Epidermal melanocyte (primary cell): ENCODE data around the gene FBXO15.

Source experiments
- DNase-seq: peaks from one replicate; pipeline ENCODE4 v3.0.0; 2011; ENCODE audit warnings: low spot score; ENCODE audit not compliant: insufficient read length

The FBXO15 gene

DNA sequence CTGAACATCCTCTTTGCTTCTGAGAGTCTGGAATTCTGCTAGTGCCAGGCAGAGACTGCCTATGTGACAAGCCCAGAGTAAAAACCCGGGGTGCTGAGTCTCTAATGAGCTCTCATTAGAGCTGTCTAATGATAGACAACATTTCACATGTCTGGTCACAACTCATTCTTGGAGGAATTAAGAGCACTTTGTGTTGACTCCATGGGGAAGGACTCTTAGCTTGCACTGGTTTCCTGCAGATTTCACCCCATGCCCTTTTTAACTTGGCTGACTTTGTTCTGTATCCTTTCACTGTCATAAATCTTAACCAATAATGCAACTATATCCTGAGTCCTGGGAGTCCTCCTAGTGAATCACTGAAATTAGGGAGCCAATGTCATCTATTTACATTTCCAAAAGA, 33.5 kb downstream of the FBXO15 start:
- no peak for DNase-seq

DNA sequence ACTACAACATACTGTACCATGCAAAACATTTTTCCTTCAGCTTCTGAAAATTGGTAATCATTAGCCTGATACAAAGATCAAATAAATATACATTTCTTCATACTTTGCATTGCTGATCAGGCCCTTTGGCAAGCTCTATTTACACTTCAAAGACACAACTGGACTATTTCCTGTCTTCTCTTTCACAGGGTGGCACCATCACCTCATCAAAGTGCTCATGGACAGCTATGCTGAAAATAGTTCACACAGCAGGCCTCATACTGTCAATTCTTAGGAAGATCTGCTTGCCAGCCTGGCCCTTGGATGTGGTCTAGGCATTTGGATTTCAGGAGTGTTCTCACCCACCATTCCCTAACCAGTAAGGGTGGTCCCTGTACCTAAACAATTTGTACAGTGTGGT, 33.9 kb downstream of the FBXO15 start:
- no peak for DNase-seq

DNA sequence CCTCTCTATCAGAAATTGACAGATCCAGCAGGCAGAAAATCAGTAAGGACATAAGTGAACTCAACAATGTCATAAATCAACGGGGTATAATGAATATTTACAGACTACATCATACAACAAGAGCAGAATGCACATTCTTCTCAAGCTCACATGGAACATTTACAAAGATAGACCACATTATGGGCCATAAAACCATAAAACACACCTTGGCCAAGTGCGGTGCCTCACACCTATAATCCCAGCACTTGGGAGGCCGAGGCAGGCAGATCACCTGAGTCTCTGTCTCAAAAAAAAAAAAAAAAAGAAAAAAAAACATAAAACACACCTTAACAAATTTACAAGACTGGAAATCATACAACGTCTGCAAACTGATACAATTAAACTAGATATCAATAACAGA, 36.7 kb downstream of the FBXO15 start:
- no peak for DNase-seq

DNA sequence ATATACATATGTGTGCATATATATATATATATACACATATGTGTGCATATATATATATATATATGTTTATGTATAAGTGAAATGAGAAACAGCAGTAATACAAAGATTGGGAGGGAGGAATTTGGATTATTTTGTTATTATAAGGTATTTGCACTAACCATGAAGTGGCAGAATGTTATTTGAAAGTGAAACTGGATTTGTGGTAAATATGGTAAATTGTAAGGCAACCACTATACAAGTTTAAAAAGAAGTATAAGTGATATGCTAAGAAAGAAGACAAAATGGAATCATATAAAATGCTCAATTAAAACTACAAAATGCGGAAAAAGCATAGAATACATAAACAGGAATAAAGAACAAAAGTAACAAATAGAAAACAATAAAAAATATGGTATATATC, 37.5 kb downstream of the FBXO15 start:
- no peak for DNase-seq

DNA sequence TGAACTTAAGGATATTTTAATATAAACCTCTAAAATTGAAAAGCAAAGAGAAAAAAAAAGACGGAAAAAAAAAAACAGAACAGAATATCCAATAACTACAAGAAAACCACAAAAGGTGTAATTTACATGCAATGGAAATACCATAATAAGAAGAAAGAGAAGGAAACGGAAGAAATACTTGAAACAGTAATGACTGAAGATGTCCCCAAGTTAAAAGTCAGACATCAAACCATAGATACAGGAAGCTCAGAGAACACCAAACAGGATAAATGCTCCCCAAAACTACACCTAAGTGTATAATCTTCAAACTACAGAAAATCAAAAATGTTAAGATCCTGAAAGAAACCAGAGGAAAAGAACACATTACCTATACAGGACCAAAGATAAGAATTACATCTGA, 39.2 kb downstream of the FBXO15 start:
- DNase-seq = no peak

DNA sequence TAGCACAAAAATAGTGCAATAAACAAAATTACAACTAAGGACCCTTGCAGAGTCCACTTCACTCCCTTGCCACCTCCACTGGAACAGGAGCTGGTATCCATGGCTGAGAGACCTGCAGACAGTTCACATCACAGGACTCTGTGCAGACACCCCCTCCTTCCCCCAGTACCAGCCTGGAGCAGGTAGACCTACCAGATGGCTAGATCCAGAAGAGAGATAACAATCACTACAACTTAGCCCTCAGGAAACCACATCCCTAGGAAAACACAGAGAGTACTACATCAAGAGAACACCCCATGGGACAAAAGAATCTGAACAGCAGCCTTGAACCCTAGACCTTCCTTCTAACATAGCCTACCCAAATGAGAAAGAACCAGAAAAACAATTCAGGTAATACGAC, 49.8 kb downstream of the FBXO15 start:
- DNase-seq = no peak

DNA sequence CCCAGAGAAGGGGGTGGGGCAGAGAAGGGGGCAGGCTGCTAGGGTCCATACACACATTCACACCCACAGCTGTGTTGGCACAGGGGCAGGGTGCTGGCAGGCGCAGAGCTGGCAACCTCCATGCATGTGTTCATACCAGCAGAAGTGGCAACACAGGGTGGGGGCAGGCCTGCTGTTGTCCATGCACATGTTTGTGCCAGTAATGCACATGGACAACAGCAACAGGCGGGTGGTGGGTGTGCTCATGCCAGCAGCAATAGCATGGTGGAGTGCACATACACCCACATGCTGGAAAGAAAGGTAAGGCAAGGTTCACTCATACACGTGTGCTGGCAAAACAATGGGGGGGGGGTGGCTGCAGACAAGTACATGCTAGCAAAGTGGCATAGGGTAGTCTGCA, 54.7 kb downstream of the FBXO15 start:
- no peak for DNase-seq

DNA sequence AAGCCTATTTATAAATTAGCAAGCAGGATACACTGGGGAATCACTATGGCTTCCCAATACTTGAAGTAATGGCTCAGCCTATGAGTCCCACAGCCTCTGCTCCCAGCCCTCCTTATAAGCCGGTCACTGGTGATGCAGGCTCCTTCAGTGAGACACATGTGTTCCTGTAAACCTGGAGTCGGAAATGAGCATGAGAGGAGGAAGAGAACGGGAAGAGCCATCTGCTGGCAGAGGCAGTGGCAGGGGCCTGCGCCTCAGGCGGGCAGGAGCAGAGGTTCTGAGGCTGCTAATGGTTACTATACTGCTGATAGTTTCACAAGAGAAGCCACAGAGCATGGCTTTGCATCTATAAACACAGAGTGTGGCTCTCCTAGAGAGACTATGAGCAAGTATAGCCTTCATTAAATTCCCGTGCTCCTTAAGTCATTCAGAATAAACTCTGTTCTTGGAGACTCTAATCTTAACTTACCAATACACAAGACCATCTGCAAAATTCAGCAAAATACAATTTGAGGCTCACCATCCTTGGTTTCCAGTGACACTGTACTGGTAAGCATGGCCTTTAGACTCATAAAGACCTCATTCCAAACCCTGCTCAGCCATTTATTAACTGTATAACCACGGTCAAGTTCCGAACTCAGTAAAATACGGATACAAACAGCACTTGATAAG, 63.3 kb downstream of the FBXO15 start:
- no peak for DNase-seq

DNA sequence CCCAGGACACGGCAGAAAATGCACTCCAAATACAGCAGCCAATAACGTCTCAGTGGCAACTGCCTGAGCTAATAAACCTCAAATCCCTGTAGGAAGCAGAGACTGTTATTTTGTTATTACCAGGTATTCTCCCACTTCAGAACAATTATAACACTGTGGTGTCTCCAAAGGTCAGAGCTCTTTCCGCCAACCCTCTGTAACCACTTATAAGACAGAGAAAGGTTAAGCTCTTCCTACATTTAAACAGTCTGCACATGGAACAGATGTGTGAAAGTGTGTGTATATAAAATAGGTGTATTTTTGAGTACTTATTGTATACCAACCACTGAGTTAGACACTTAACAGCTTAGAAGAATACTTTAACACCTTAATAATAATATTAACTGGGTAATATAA, 64.1 kb downstream of the FBXO15 start:
- no peak for DNase-seq

DNA sequence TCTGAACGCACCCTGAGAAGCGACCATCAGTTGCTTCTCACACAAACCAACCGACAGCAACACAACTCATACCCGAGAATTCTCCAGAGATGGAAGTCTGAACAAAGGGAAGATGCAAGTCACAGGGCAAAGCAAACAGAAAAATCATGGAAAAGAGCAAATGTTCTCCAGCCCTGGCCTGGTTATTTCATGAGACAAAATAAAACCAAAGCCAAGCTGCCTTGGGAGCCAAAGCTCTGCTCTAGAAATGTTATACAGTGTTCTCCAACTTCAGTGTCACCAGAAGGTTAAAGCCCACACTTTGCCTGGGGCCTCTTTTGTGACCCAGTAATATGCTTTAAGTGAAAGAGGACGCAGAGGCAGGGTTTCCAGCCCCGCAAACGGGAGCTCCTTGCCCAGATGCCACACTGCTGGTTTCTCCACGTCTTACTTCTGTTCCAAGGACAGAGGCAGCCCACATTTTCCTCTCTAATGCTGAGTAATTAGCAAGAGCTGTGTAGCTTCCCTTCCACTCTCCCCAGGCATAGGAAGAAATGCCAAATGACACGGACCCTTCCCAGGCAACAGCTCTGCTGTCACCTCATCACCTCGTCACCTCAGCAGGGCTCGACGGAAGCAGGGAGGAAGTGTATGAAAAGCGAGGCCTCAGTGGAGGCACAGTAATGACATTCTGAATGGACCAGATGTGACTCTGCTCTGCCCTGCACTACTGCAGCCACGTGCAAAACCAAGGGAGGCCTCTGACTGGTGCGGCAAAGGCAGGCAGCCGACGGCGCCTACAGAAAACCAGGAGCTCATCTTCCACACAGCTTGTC, 64.7 kb downstream of the FBXO15 start:
- no peak for DNase-seq

DNA sequence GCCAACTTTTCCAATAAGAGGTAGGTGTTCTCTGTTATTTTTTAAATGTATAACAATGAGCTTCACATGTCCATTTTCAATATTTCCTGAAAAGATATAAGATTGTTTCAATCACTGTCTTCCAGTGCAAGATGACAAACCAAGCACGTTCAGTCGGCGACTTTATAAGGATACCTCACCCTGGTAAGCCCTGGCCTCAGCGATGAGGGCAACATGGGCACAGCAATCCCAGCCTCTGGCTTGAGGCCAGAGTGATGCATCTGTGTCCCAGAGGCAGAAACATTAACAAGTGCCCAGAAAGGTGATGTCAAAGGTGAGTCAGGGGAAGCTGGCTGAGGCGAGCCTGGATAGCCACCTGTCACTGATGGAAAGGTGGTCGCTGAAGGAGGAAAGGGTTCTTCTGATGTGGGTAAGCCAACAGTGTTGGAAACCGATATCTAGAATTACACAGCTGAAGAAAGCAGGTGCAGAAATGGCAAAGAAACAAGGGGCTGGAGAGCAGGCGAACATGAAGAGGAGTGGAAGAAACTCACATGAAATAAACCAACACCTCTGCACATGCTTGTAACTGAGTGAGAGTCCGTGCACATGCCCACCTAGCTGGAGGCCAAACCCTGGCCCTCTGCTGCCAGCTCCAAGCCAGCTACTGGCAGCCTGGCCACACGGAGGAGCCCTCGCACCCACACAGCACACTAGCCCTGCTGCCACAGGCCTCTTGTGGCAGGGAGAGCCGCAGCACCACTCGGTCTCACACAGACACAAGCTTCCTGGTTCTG, 65.5 kb downstream of the FBXO15 start:
- peak; percentile 67 for DNase-seq

DNA sequence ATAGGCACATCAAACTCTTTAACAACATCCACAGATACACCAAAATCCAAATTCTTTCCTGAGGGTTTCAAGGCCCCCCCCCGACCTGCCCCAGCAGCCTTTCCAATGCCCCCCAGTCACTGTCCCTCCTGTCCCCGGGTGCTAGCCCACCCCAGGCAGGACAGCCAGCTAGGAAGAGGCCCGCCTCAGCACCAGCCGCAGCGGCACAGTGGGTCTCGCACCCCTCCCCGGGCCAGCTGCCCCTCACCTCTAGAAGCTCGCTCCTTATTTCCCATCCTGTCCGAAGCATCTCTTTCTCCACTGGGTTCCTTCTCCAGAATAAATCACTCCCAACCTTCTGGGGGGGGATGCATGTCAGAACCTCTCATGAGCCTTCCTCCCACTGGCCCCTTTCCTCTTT, 69.4 kb downstream of the FBXO15 start:
- no peak for DNase-seq

DNA sequence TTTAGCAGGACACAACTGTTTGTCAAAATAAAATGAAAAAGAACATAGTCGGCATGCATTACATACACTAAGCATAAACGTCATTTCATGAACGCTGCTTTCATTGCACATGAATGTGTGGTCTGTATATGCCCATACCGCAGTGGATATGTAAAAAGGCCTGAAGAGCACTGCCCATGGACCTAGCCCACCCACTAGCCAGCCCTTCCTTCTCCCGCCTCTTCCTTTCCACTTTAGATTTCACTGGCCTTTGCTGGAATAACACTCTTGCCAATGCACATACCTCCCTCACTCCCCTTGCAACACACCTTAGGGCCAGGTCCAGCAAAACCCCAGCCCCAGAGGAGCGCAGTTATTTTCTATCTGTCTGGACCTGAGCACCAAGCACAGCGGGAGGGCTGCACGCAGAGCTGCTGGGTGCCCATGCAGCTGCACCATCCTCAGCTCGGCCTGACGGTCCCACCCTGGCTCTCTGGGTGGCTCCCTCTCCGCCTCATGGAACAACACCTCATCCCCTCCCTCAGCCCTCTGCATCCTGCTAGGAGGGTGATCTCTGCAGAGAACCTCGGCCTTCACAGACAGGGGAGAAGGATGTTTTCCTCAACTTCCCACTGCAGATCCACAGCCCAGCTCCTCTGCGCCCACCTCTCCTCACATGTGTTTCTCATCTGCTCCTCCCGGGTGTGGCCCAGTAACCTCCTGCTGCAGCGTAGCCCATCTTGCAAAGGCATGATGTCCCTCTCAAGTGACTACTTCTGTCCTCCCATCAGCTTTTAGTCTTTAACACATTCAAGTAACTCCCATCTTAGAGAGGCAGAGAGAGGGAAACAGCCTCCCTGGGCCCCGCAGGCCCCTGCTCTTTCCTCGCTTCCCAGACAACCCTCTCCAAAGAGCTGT, 72.7 kb downstream of the FBXO15 start:
- DNase-seq = no peak

DNA sequence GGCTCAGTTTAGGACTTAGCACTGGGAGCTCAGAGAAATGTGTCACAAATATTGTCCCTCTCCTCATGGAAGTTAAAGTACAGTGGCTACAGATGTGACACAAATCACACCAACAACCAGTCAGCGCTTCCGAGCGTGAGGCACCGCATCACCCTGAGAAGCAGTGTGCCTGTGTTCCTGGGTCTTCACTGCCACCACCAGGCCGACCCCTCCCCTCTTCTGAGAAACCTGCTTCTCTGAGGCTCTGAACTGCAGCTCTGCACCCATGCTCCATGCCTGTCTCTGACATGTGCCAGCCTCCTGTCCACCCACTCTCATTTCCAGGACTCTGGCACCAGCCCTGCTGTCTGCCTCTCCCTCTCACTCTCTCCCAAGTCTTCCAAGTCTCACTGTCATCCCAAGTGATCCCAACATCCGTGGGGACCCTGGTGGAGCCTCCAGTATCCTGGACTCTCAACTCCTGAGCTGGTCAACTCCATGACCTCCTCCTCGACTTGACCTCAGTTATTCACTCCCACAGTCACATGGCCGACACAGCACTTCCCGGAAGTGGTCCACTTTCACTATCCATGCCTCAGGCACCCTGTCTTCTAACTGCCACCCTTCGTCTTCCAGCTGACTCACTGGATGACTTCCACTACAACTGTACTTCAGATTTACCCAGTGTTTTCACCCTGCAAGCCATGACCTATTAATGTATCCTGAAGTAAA, 73.5 kb downstream of the FBXO15 start:
- no peak for DNase-seq

DNA sequence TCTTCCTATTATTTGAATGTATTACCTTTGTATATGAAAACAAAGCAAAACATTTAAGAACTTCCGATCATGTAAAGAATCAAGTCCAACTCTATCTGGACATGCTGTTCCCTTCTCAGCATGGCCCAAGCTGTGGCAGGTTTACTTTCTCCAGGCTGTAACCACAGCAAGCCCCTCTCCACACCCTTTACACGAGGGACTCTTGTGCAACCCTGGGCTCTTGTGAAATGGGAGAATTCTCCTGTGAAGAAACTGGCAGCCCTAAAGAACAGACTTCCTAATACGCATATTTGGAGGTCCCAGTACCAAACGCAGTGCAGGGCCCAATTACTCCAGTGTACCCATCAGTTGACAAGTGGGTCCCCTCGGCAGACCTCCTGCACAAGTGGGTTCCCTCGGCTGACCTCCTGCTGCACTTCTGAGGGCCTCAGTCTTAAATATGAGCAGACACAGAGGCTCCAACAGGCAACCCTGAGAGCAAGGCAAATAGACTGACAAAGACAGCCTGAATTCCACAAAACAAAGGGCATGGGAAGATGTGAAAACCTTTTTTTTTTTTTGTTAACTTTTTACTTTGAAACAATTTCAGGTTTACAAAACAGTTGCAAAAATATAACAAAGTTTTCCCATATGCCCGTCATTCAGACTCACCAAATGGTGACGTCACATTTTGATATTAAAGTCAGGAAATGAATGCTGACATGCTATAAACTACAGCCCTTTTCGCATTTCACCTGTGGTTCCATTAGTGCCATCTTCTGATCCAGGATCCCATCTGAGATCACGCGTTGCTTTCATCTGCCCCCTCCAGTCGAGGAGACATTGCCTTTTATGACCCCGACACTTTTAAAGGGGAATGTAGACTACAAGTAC, 78.2 kb downstream of the FBXO15 start:
- DNase-seq = no peak

DNA sequence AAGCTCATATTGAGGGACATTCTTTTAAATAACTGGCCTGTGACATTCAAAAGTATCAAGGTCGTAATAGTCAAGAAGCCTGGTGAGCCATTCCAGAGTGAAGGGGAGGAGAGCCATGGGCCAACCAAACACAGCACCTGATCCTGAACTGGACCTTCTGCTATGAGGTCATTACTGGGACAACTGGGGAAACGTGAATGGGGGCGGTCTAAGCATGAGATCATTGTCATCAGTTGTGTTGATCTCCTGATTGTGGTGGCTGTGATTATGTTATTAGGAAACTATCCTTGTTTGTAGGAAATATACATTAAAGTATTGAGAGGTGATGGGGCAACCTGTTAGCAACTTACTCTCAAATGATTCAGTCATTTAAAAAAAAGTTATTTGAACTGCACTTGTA, 79.3 kb downstream of the FBXO15 start:
- DNase-seq = no peak

DNA sequence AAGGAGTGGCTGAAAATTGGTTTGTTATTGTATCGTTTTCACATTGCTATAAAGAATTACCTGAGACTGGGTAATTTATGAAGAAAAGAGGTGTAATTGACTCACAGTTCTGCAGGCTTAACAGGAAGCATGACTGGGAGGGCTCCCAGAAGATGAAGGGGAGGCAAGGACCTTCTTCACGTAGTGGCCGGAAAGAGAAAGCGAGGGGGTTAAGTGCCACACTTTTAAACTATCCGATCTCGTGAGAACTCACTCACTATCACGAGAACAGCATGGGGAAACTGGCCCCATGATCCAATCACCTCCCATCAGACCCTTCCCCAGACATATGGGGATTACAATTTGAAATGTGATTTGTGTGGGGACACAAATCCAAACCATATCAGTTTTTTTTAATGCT, 81.6 kb downstream of the FBXO15 start:
- DNase-seq = no peak

DNA sequence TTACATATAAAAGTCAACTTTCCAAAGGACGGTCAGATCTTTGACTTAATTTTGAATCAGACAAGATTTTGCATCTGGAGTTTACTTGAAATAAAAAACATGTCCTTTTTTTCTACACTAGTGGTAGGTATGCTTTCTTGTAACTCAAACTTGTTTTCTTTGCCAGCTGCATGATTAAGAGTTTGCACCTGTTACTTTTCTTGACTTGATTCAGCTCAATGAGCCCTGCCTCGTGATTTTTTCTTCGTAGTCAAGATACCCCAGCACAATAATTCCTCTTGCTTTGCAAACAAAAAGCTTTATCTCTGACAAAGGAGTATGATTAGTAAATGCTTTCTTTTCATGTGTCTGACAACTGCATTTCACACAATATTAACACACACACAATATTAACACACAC, 82.3 kb downstream of the FBXO15 start:
- DNase-seq = no peak

DNA sequence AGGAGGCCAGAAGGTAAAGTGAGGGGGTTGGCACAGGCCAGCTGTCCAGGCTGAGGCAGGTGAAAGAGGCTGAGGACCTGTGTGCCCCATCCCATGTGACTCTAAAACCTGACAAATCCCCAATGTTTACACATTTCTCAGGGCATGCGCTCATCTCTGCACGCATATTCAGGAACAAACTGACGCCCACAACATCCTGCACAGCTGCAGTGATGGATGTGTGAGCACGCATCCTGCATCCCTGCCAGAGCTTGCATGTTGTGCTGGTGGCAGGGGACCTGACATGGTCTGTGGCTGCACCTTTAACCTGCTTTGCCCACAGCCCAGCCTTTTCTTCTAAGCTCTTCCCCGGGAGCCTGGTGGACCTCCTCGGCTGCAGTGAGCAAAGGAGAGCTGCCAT, 83.1 kb downstream of the FBXO15 start:
- no peak for DNase-seq

DNA sequence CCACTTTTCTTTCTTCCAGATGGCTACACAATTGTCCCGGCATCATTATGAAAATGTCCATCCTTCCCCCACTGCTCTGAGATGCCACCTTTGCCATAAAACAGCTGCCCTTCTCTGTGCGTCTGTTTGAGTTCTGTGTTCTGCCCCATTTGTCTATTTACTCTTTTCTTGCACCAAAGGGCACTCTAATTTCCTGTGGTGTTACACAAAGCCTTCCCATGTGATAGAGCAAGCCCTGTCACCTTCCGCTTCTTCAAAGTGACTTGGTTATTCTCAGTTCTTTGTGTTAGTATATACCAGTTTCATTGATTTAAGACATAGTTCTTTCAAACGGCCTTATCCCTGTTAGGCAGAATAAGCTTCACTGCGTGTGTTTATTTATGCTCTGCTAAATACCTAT, 84.1 kb downstream of the FBXO15 start:
- DNase-seq = no peak
